Skin epidermis (tissue), 12 donors: ENCODE measurements around the gene RBFOX2.

ENCODE experiments used
- H3K27ac ChIP-seq, 21 experiments: fragments of 200-600 bp; sonication (generic) in 11 of 21; one replicate each; pipeline ENCODE4 v1.5.0; 2020; ENCODE audit warnings: mild to moderate bottlenecking in 3 of 21, inconsistent platforms in 2 of 21, moderate library complexity in 2 of 21
- H3K4me3 ChIP-seq, 7 experiments: fragments of 200-600 bp; sonication (generic) in 2 of 7; one replicate each; pipeline ENCODE4 v1.5.0; 2020; ENCODE audit warnings: inconsistent platforms in 2 of 7, mild to moderate bottlenecking in 2 of 7, moderate library complexity in 1 of 7

RBFOX2 gene

DNA sequence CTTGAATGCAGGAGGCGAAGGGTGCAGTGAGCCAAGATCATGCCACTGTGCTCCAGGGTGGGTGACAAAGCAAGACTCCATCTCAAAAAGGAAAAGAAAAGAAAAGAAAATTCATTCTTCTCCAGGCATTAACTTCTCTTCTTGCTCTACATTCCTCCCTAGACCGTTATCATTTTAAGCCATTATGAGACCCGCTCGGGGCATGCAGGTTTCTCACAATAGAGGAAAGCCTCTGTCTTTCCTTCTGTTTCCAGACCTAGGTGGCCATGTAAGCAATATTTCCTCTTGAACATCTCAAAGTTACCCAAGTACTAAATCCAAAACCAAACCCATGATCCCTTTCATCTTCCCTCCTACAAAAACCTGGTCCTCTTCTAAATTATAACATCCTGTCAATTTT, 139.6 kb downstream of the RBFOX2 start:
- no peak overlapping the region for H3K27ac ChIP-seq

DNA sequence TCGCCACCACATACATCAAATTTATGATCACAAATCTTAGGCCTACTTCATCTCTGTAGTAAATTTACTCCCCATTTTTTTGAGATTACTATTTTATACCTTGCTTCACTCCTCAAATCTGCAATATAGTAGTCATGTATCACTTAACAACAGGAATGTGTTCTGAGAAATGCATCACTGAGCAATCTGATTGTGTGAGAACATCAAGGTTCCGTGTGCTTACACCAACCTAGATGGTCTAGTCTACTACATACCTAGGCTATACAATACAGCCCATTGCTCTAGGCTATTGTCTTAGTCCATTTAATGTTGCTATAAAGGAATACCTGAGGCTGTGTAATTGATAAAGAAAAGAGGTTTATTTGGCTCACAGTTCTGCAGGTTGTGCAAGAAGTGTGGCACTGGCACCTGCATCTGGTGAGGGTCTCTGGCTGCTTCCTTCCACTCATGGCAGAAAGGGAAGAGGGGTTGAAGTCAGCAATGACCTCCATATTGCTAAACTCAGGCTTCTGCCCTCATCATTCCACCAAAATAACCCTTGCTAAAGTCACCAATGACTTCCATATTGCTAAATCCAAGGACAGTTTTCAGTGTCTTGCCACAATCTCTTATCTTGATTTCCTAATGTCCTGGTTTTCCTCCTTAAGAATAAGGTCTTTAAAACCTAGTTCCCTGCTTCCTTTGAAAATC, 140.3 kb downstream of the RBFOX2 start:
- no peak overlapping the region for H3K4me3 ChIP-seq

More for the DNA sequence above, 139.6 kb downstream of the RBFOX2 start:
- H3K4me3 ChIP-seq = no peak overlapping the region

DNA sequence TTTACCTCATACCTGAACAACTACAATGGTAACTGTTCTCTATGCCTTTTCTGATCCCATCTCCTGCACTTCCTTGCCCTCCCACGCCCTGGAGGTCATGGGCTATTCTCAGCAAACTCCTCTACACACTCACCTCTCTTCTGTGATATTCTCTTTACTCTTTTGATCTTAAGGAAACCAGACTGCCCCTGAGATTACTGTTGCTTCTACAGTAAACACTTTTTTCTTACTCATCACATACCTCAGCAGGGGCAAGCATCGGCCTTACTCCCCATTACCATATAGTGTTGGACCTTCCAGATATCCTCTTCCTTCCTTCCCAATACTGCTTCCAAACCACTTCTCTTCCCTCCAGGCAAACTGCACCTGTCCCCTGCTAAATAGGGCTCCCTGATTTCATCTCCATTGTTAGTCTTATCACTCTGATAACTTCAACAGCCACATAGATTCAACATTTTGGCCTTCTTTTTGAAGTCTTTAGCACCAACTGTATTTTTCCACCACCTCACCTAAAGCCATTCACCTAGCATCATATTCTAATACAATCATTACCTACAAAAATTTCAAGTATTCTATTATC, 141.2 kb downstream of the RBFOX2 start:
- H3K4me3 ChIP-seq = no peak overlapping the region
- H3K27ac ChIP-seq = no peak overlapping the region

More for the DNA sequence above, 140.3 kb downstream of the RBFOX2 start:
- H3K27ac ChIP-seq = no peak overlapping the region

DNA sequence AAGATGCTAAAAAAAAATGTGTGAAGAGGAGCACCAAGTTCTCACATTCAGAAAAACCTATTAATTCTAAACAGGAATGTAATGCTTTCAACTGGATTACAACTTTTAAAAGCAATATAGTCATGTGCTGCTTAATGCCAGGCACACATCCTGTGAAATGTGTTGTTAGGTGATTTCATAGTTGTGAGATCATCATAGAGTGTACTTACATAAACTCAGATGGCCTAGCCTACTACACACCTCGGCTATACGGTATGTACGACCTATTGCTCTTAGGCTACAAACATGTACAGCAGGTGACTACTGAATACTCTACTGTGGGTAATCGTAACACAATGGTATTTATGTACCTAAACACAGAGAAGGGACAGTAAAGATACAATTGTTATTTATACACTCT, 142.3 kb downstream of the RBFOX2 start:
- H3K4me3 ChIP-seq = no peak overlapping the region
- no peak overlapping the region for H3K27ac ChIP-seq

DNA sequence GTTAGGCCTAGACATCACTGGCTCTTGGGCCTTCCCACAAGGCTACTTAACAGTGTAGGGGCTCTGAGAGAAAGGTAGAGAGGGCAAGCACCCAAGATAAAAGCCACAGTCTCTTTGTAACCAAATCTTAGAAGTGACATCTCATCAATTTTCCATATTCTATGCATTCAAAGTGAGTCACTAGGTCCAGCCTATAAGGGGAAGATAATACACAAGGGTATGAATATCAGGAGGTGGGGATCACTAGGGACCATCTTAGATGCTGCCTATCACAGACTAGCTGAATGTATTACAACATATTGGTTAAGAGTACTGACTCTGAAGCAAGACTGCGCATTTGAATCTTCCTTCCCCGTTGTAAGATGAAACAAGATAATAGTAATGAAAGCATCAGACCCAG, 144.1 kb downstream of the RBFOX2 start:
- no peak overlapping the region for H3K4me3 ChIP-seq
- no peak overlapping the region for H3K27ac ChIP-seq

DNA sequence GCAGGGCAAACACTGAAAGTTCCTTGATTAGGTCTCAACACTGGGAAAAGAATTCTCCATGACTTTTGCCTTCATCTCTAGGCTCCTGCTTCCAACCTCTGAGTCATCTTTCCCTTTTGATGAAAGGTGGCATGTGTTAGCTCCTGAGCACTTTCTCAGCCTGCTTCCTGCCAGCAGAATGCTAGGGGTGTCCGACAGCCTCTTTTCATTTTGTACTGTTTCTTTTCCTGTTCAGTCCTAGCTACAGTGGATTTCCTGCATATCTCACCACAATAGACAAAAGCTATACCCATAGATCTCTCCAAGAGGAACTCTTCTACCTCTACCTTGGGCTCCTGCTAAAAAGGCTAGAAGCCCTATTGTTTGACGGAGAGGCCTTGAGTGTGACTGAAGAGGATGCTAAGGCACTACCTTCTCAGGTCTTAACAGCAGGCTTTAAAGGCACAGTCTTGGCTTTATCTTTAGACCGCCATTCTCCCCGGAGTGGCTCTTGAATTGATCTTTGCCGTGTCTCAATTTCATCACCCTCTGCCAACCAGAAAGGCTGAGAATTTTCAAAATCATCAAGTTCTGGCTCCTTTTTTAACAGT, 145.5 kb downstream of the RBFOX2 start:
- no peak overlapping the region for H3K4me3 ChIP-seq
- peak overlapping the region in 3 of 21 experiments; percentile 1 to 47 (median 16) for H3K27ac ChIP-seq

DNA sequence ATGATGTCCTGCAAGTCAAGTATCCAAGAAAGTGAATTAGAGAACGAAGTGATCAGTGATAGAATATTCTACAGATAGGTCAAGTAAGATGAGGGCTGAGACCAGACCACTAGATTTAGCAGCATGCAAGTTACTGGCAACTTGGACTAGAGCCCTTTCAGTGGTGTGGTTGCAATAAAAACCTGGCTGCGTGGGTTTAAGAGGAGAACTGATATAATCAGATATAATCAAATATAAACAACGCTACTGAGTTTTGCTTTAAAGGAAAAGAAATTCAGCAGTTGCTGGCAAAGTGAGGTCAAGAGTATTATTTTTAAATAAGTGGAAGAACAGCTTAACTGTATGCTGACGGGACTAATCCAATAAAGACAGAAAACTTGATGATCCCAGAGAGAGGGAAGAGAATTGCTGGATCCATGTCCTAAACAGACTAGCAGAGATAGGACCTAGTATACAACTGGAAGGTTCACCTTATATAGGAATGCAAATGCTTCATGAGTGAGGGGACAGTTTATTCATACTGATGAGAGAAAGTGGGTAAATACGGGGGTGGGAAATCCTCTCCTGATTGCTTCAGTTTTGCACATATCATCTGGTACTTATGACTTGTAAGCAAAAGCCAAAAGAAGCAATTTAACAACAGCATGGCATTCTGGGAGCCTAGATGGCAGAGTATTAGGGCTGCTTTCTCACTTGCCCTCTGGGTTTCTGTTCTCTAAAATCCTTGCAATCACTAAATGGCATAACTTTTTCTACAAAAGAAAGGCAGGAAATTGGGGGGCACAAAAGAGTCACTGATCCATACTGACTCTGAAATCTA, 146.2 kb downstream of the RBFOX2 start:
- H3K27ac ChIP-seq = peak overlapping the region in 3 of 21 experiments; percentile 1 to 47 (median 16)
- no peak overlapping the region for H3K4me3 ChIP-seq

DNA sequence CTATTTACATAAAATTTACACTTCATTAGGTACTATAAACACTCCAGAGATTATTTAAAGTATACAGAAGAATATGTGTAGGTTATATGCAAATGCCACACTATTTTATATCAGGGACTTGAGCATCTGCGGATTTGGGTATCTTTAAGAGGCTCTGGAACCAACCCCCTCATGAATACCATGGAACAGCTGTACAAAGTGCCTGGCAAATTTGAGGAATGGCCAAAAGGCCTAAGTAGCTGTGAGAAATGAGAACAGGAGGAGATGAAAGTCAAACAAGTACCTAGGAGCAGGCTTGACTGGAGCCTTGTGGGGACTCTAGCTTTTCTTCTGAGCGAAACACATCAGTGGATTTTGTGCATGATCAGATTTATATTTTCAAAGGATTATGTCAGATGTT, 149.3 kb downstream of the RBFOX2 start:
- H3K27ac ChIP-seq = no peak overlapping the region
- H3K4me3 ChIP-seq = no peak overlapping the region

DNA sequence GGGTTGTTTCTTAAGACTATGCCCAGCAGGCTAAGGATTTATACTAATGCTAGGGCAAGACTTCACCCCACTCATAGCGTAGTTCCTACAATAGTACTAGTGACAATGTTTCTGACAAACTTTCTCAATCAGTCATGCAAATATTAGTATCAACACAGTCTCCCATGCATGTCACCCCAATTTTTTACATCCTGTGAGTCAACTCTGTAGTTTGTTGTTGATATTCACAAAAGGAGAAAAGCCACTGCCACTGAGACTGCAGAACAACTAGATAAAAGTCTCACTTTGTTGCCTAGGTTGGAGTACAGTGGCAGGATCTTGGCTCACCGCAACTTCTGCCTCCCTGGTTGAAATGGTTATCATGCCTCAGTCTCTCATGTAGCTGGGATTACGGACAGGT, 155.2 kb downstream of the RBFOX2 start:
- Histone ChIP-seq H3K4me3 (no peak overlapping the region), H3K27ac (no peak overlapping the region)

DNA sequence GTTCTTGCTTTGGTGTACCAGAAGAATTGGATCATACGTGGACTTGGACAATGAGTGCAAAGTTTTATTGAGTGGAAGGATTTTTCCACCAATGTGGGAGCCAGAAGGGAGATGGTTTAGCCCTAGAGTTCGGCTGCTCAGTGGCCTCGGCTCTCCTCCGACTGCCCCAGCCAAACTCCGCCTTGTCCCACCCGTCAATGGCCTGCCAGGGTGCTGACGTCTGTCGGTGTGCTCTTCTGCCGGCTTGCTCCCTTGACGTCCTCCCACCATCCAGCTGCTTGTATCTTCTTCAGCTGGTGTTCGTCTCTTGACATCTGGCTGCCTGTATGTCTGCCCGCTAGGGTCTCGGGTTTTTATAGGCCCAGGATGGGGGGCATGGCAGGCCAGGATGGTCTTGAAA, 156.2 kb downstream of the RBFOX2 start:
- Histone ChIP-seq H3K27ac (no peak overlapping the region), H3K4me3 (no peak overlapping the region)

DNA sequence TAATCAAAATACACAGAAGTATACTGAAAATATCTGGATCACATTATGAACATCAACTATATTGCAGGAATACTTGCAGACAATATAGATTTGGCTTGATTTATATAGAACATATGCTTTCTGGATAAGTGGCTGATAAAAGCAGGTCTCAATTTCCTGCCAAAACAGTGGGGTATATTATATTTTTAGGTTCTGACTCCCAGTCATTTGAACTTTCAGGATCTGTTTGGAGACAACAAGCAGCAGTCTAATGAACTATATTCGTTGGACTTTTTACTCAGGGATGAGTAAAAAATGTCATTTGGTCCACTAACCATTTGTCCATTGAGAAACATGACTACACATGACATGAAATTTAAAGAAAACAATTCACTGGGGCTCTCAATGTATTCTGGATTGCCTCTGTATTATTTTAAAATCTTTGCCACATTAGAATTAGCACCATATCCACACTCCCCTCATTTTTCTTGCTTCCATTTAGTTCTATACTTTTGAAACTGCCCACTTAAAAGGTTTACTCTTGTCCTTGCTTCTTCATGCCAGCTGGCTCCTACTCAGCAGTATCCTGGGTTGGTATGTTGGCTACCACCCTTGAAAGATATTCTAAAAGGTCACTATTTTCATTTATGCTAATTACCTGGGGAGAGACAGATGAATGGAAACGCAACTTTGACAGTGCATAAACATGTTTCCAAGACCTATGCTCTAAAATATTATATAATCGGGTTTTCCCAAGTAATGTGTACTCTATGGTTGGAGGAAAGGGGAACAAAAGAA, 157.9 kb downstream of the RBFOX2 start:
- H3K4me3 ChIP-seq = no peak overlapping the region
- H3K27ac ChIP-seq = no peak overlapping the region

DNA sequence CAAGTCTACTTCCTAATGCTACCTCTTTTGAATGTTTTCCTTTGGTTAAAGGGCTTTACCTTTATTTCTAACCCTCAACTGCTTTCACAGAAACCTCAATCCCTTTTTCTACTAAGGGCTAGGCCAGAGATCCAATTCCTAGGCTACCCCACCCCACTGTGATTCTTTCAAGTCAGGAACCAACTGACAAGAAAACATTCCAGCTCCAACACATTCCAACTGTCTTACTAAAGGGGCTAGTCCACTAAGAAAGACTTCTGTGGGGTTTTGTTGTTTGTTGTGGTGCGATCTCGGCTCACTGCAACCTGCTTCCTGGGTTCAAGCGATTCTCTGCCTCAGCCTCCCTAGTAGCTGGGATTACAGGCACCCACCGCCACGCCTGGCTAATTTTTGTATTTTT, 159.7 kb downstream of the RBFOX2 start:
- Histone ChIP-seq H3K27ac (peak overlapping the region in 1 of 21 experiments; percentile 46), H3K4me3 (no peak overlapping the region)

DNA sequence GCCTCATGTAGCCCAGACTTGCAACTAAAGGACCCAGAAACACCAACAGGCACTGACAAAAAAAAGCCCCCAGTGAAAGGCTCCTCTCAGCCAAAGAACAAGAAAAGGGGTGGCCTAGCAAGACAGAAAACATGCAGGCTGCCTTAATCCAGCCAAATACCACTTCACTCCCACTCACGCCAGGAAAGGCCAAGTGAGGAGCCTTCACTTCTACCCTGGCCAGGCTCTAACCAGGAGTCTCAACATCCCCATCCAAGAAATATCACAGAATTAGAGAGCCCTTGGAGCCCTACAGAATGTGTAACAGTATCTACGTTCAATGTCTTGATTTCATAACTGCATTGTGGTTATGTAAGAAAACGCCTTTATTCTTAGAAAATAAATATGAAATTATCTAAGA, 162.0 kb downstream of the RBFOX2 start:
- H3K4me3 ChIP-seq = no peak overlapping the region
- H3K27ac ChIP-seq = peak overlapping the region in 1 of 21 experiments; percentile 42

DNA sequence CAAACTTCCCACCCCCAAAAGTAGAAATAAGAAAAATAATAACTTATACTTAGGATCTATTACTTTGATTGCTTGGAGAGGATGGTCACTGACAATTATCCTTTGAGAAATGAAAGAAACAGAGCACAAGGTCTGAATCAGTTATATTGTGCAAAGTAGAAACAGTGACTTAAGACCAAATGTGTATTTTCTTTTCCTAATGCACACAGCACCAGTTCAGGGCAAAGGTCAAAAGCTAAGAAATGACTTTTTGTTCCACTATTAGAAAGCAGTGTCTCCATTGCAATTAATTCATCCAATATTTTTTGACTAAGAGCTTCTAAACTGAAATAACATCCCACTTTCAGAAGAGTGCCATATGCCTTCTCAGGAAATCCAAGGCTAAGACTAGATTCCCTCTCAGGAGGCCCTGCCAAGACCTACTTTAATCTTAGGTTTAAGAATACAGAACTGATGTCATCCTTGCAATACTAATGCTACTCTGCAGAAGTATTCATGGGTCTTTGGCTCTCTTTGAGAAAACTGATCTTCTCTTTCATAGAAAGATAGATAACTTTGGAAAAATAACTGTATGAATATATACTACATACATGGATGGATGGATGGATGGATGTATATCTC, 164.0 kb downstream of the RBFOX2 start:
- Histone ChIP-seq H3K27ac (no peak overlapping the region), H3K4me3 (no peak overlapping the region)

DNA sequence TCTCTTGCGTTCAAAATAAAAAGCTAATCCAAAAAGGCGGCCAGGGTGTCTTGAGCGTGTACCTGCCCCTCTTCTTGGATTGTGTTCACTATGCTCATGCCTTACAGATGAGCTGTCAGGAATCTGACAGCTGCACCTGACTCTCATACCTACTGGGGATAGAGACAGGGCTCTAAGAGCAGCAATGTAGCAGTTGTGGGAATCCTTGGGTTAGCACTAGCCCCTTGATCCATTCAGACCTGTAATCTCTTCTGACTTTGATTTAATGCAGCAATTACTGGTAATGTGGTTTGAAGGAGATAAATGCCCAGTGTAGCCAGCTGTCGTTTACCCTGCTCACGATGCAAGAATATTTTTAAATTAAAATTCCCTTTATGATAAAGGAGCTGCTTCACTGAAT, 165.2 kb downstream of the RBFOX2 start:
- Histone ChIP-seq H3K27ac (no peak overlapping the region), H3K4me3 (no peak overlapping the region)

DNA sequence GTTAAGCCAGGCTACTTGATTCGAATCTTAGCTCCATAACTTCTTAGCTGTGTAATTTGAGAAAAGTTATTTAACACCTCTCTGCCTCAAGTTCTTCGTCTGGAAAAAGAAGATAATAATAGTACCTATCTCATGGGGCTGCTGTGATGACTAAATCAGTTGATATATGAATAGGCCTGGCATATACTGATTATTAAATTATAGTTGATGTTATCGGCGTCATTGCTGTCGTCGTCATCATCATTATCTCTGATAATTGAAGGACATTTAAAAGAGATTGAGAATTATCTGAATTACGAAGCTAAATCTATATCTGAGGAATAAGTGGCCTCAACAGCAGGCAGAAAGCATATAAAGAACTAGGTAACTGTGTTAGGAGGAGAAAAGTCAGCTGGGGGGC, 165.9 kb downstream of the RBFOX2 start:
- Histone ChIP-seq H3K27ac (no peak overlapping the region), H3K4me3 (no peak overlapping the region)

DNA sequence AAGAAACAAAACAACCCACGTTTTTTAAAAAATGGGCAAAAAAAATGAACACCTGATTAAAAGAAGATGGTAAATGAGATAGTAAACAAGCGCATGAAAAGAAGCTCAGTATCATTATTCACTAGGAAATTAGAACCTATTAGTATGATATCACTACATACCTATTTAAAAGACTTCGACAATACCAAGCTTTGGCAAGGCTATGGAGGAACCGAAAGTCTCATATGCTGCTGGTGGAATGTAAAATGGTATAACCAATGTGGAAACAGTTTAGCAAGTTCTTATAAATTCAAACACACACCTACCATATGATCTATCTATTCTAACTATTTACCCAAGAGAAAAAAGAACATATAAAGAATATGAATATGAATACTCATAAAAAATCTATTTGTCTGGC, 167.2 kb downstream of the RBFOX2 start:
- no peak overlapping the region for H3K27ac ChIP-seq
- no peak overlapping the region for H3K4me3 ChIP-seq

DNA sequence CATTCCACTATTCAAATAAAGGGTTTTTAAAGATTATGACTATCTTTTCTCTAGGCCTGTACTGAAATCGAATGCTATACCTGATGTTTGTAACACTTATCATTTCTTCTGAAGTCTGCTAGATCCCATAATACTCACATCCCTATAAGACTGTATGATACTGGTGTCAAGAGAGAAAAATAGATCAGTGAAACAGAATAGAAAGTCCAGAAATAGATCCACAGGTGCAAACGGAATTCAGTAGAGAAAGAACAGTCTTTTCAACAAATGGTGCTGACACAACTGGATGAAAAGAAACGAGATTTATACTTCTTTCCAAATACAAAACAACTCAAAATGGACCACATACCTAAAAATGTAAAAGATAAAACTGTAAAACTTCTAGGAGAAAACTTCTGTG, 167.8 kb downstream of the RBFOX2 start:
- H3K27ac ChIP-seq = no peak overlapping the region
- H3K4me3 ChIP-seq = no peak overlapping the region

DNA sequence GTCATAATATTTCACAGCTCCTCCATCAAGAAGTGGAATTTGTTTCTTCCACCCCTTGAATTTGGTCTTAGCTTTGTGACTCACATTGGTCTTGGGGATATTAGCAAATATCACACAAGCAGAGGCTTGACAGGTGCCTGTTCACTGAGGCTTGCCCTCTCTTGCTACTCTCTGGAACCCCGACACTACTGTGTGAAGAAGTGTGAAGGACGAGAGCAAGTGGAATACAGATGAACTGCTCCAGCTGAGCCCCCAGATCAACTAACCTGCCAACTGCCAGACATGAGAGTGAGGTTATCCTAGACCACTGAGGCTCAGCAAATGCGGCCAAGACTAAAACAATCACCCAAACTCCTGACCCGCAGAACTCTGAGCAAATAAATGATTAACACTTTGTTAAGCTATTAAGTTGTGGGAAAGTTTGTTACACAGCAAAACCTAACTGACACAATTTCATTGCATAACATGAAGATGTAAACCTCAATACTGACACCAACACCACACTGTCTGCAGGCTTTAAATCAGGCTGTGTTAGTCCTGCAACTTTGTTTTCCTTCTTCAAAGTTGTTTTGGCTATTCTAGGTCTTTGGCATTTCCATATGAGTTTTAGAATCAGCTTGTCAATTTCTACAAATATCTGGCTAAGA, 168.4 kb downstream of the RBFOX2 start:
- Histone ChIP-seq H3K27ac (no peak overlapping the region), H3K4me3 (no peak overlapping the region)
